AG04450 (cell line): ENCODE results near the gene CD3G. TPM values are rescaled to one million over a fixed set of nuclear protein-coding genes. Genes with fewer than 3 reads are reported as not detected.

Experiments used
- CTCF ChIA-PET: fragments of 300-600, 350-600 bp; formaldehyde crosslinking; extraction: SDS; loops from one replicate; lab custom pipeline; 2022; ENCODE audit warnings: antibody characterized with exemption, inconsistent platforms; lab: Charles Lee
- POLR2A ChIA-PET: fragments of 350-600 bp; formaldehyde crosslinking; extraction: SDS; loops from one replicate; lab custom pipeline; 2021; ENCODE audit warnings: antibody characterized with exemption, inconsistent platforms; lab: Yijun Ruan, JAX
- DNase-seq: peaks from one replicate; pipeline ENCODE4 v3.0.0-alpha.2; 2011; ENCODE audit warnings: low read depth, low spot score
- H3K27ac ChIP-seq: one replicate; pipeline ENCODE4 v1.5.1; 2012; ENCODE audit warnings: low read depth, low read length, control low read depth
- H3K27me3 ChIP-seq: one replicate; pipeline ENCODE4 v1.6.0; 2012; ENCODE audit warnings: low read length; ENCODE audit not compliant: control insufficient read depth, insufficient read depth
- H3K4me3 ChIP-seq: 2 replicates; pipeline ENCODE4 v1.5.1; 2011; ENCODE audit warnings: mild to moderate bottlenecking, low read depth, low read length, control low read depth
- H3K9me3 ChIP-seq: 2 replicates; pipeline ENCODE4 v1.5.1; 2012; ENCODE audit warnings: low read length; ENCODE audit not compliant: control insufficient read depth, insufficient read depth
- CTCF ChIP-seq: IDR thresholded peaks from 2 replicates; pipeline ENCODE4 v1.5.1; 2011; ENCODE audit warnings: low read depth, low read length, control low read depth, inconsistent platforms
- polyA plus RNA-seq: library from polyadenylated mRNA; depleted of rRNA; stranded (reverse); fragments of >200 nt; gene quantifications from 2 replicates; pipeline ENCODE4 v1.2.3, GENCODE V29; 2011

The CD3G gene
- polyA plus RNA-seq, 1 experiment = not detected

DNA sequence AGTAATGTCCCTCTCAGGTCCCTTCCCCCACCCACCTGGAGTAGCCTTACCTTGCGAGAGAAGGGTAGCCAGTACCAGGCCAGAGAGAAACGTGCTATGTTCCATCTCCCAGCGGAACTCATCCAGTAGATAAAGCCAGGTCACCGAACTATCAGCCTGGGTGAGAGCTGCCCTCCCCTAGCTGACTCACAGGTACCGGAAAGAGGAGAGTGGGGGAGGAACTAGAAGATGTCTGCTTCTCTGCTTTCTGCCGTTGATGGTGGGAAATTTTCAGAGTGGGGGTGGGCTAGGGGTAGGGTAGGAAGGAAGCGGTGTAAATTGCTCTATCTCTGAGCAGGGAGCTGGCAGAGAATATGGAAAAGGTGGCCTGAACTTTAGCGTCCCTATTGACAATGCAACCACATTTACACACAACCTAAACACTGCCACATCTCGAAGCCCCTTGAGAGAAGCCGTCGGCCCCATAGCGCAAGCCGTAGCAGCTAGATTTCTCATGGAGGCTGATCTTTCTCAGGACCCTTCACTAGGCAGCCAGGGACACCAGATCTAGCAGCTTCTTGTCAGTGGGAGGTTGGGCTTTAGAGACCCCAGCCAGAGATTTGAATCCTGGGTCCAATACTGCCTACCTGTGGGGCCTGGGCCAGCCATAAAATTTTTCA, 1.5 kb upstream of the CD3G start, which contains the start of gene CD3D:
CD3D (minus strand) TSS at position 203 of the 659 bp plus-strand sequence; CDS start at position 105, 98 bp downstream.
- ChIA-PET POLR2A (no interaction called here), CTCF (interaction anchor here (0.6 kb wide), 1 partner anchor 10 kb away, joined by 4 read pairs; no protein-coding TSS in a partner anchor)
- H3K9me3 ChIP-seq = no peaks in the 10 kb centered on the region
- TF ChIP-seq CTCF = no peak
- H3K27ac ChIP-seq = no peak within 1 kb of the TSS
- no peak within 1 kb of the TSS for H3K4me3 ChIP-seq
- H3K27me3 ChIP-seq = no peaks in the 10 kb centered on the region
- no peak for DNase-seq

- Histone ChIP-seq H3K27me3 (no peaks in the 10 kb centered on the region), H3K4me3 (no peak overlapping the region), H3K27ac (no peak overlapping the region), H3K9me3 (no peaks in the 10 kb centered on the region)
- no peak for TF ChIP-seq CTCF
- ChIA-PET CTCF (no interaction called here), POLR2A (no interaction called here)
- no peak for DNase-seq
Observed at GRCh38 chr11:118343248-118343647, 896 bp upstream of the CD3G start.

- H3K9me3 ChIP-seq = no peaks in the 10 kb centered on the region
- DNase-seq = no peak
- peaks cover 17% of the 10 kb centered on the region for H3K27me3 ChIP-seq
- CTCF ChIA-PET = interaction anchor here (2.4 to 2.8 kb wide), 2 partner anchors 150 to 151 kb away, joined by 12 to 20 read pairs; no protein-coding TSS in a partner anchor
- no peak for TF ChIP-seq CTCF
- no peak overlapping the region for H3K27ac ChIP-seq
- POLR2A ChIA-PET = no interaction called here
- no peak overlapping the region for H3K4me3 ChIP-seq
Observed at GRCh38 chr11:118349475-118349874, 5.3 kb downstream of the CD3G start.

- peak; percentile 55 for TF ChIP-seq CTCF
- ChIA-PET POLR2A (no interaction called here), CTCF (interaction anchor here (0.6 to 3.6 kb wide), 18 partner anchors 9 to 1633 kb away, joined by 3 to 60 read pairs (median 4); partner anchors contain the start of gene CD3D)
- Histone ChIP-seq H3K9me3 (no peaks in the 10 kb centered on the region), H3K4me3 (no peak overlapping the region), H3K27me3 (peaks cover 17% of the 10 kb centered on the region), H3K27ac (no peak overlapping the region)
- DNase-seq = no peak
Observed at GRCh38 chr11:118353084-118353710, 9.1 kb downstream of the CD3G start.

- Histone ChIP-seq H3K27ac (no peak overlapping the region), H3K27me3 (no peaks in the 10 kb centered on the region), H3K9me3 (peaks cover 3% of the 10 kb centered on the region; the same call in 1 of the 2 replicates), H3K4me3 (no peak overlapping the region)
- TF ChIP-seq CTCF = no peak
- ChIA-PET CTCF (no interaction called here), POLR2A (no interaction called here)
- no peak for DNase-seq
Observed at GRCh38 chr11:118358071-118358470, 13.9 kb downstream of the CD3G start.
